Muscle of leg (tissue), 11 donors: ENCODE measurements around the gene FXN. TPM values are rescaled to one million over a fixed set of nuclear protein-coding genes. Genes with fewer than 3 reads are reported as not detected.
"Not testable (repeated sequence)": the region's sequence is repeated elsewhere in the genome, so short reads cannot be mapped to it uniquely, and the experiment has no call there.

ENCODE experiments used
- DNase-seq: peaks from one replicate; pipeline ENCODE4 v3.0.0; 2013
- H3K27ac ChIP-seq: one replicate; pipeline ENCODE4 v1.5.1; 2013; ENCODE audit warnings: mild to moderate bottlenecking, low read length, control low read depth
- H3K27me3 ChIP-seq: one replicate; pipeline ENCODE4 v1.6.1; 2013; ENCODE audit warnings: low read length; ENCODE audit not compliant: control insufficient read depth, insufficient read depth
- H3K36me3 ChIP-seq: one replicate; pipeline ENCODE4 v1.6.1; 2013; ENCODE audit warnings: low read length; ENCODE audit not compliant: control insufficient read depth, insufficient read depth
- H3K4me1 ChIP-seq: one replicate; pipeline ENCODE4 v1.6.1; 2013; ENCODE audit warnings: low read length; ENCODE audit not compliant: control insufficient read depth, insufficient read depth
- H3K4me3 ChIP-seq: one replicate; pipeline ENCODE4 v1.5.1; 2013; ENCODE audit warnings: low read length, control low read depth
- H3K9me3 ChIP-seq: replicated peaks from 2 replicates; pipeline ENCODE4 v1.6.1; 2013; ENCODE audit warnings: low read depth, low read length; ENCODE audit not compliant: control insufficient read depth
- WGBS: methylation state at CpG from one replicate; pipeline ENCODE4 v1.1.5; 2013; ENCODE audit warnings: missing lambda C conversion rate; ENCODE audit not compliant: insufficient coverage; 5-methylcytosine and 5-hydroxymethylcytosine counted together
- polyA plus RNA-seq, 8 donors: library from polyadenylated mRNA; unstranded; fragments of 120-200 nt; gene quantifications; one replicate each; pipeline versions ENCODE4 v1.2.1 to v1.2.3, GENCODE V29; 2013; ENCODE audit warnings: inconsistent platforms in 1 of 8, low replicate concordance in 1 of 8; ENCODE audit not compliant: insufficient read length in 8 of 8, insufficient read depth in 1 of 8
- total RNA-seq: library from RNA; stranded (reverse); fragments of 120-200 nt; gene quantifications from one replicate; pipeline ENCODE4 v1.2.4, GENCODE V29; 2013

The FXN gene
- total and polyA plus RNA-seq, 9 donors = 5.1 to 14.4 (median 13.6) TPM

DNA sequence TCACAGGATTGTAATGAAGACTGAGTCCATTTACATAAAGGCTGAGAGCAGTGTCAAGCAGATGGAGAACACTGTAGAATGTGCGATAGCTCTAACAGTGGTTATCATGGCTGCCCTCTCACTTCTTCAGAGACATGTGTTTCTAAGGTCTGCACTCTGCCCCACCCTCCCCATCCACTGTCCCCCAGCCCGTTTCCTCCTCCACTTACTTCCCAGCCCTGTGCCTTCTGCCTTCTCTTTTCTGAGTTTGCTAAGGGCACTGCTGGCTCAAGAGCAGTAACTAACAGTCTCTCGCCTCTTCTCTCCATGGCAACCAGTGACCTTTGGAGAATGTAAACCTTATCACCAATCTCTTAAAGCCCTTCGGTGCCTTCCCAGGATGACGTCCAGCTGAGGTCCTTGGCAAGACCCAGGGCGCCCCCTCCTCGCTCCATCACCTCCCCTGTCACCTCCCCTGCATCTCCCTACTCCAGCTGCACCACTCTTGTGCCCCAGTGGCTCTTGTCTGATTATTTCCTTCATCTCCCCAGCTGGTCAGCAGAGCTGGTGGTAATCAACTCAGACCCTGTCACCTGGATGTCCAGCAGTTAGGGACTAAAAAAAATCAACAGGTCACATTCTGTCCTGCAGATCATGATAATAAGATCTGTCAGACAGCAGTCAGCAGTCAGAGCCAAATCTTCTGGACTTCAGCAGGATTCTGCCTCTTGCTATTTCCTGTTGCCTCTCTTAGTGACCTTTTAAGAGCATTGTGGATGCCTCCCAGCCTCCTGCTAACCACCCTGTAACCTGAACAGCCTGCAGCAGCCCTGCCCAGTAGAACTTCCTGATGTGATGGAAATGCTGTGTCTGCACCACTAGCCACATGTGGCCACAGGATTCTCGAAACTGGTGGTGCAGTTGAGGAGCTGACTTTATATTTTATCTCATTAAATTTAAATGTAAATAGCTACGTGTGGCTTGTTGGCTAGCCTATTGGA, 9.0 kb downstream of the FXN start:
- Histone ChIP-seq H3K4me3 (no peak overlapping the region), H3K27me3 (no peaks in the 10 kb centered on the region), H3K36me3 (peaks cover 26% of the 10 kb centered on the region), H3K4me1 (no peaks in the 10 kb centered on the region), H3K27ac (no peak overlapping the region), H3K9me3 (no peaks in the 10 kb centered on the region)
- no peak for DNase-seq
- WGBS = 60% methylated on average over 7 of the region's 9 CpGs

DNA sequence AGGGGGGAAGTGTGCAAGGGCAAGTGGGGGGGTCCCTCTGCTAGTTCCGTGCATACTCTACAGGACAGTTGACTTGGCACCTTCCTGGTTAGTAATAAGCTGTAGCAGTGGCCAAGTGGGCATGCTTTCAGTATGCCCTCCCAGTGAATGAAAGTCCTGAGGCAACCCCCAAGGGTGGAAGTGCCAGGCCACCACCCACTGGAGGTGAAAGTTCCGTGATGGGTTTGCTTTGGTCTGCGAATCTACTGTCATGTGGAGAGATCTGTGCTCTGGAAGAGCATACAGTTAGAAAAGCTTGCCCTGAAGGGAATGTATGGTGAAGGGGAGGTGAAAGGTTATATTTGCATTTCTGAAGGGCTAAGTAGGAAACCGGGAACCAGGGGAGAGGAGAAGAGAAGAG, 10.3 kb downstream of the FXN start:
- no peak overlapping the region for H3K27ac ChIP-seq
- peaks cover 26% of the 10 kb centered on the region for H3K36me3 ChIP-seq
- WGBS = 85% methylated on average over 3 of the region's 4 CpGs
- H3K4me1 ChIP-seq = no peaks in the 10 kb centered on the region
- DNase-seq = no peak
- no peaks in the 10 kb centered on the region for H3K9me3 ChIP-seq
- no peak overlapping the region for H3K4me3 ChIP-seq
- no peaks in the 10 kb centered on the region for H3K27me3 ChIP-seq

DNA sequence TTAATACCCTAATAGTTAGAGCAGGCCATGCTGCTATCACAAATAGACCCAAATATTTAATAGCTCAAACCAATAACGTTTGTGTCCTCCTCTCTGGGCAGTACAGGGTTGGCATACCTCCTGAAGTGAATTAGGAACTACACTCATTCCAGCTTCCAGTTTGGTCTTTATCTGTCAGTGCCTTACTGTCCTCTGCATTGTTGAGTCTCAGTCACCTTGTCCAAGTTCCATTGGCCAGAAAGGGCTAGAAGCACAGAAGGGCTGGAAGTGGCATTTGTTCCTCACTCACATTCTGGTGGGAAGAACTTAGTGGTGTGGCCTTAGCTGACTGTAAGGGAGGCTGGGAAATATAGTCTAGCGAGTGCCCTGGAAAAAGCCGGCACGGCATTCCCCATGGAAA, 11.2 kb downstream of the FXN start:
- no peak for DNase-seq
- no peak overlapping the region for H3K27ac ChIP-seq
- 83% methylated on average over 1 of the region's 4 CpGs for WGBS

DNA sequence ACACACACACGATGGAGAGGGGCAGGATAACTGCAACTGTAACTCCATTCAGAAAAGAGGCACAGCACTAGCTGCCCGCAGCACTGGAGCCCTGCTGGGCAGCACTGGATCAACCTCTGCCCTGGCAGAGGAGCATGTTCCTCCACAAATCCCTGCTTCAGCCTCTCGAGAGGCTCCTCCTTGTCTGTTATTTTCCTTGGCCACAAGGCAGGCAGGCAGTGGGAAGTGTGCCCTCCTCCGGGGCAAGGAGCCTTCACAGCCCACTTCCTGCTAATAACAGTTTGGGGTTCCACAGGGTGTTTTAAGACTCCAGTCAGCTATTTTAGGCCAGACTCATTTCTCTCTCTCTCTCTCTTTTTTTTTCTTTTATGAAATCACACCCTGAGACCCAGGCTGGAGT, 11.8 kb downstream of the FXN start:
- no peaks in the 10 kb centered on the region for H3K4me1 ChIP-seq
- H3K27me3 ChIP-seq = no peaks in the 10 kb centered on the region
- H3K27ac ChIP-seq = no peak overlapping the region
- WGBS = 84% methylated on average over 3 of the region's 4 CpGs
- no peak overlapping the region for H3K4me3 ChIP-seq
- no peaks in the 10 kb centered on the region for H3K9me3 ChIP-seq
- peaks cover 26% of the 10 kb centered on the region for H3K36me3 ChIP-seq
- no peak for DNase-seq

More for the DNA sequence above, 11.2 kb downstream of the FXN start:
- H3K9me3 ChIP-seq = no peaks in the 10 kb centered on the region
- H3K27me3 ChIP-seq = no peaks in the 10 kb centered on the region
- H3K36me3 ChIP-seq = peaks cover 26% of the 10 kb centered on the region
- H3K4me3 ChIP-seq = no peak overlapping the region
- H3K4me1 ChIP-seq = no peaks in the 10 kb centered on the region

DNA sequence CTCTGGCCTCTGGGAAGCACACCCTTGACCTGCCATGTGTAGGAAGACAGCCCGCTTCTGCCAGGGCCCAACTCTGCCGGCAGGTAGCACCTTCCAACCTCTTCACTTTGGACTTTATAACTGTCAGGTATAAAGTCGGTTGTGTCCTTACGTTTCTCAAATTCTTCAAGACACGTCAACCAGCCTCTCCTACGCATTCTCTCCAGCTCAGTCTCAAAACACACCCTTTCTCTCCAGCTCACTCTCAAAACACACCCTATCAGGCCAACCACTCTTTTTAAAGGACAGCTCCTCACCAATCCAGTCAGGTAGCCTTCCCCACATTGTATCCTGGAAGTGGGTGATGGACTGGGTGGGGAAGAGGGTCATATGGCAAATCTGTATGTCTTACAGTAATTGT, 13.5 kb downstream of the FXN start:
- peaks cover 28% of the 10 kb centered on the region for H3K36me3 ChIP-seq
- no peak overlapping the region for H3K4me3 ChIP-seq
- WGBS = 96% methylated on average over 5 of the region's 6 CpGs
- no peaks in the 10 kb centered on the region for H3K27me3 ChIP-seq
- no peaks in the 10 kb centered on the region for H3K4me1 ChIP-seq
- no peaks in the 10 kb centered on the region for H3K9me3 ChIP-seq
- no peak for DNase-seq
- H3K27ac ChIP-seq = no peak overlapping the region

DNA sequence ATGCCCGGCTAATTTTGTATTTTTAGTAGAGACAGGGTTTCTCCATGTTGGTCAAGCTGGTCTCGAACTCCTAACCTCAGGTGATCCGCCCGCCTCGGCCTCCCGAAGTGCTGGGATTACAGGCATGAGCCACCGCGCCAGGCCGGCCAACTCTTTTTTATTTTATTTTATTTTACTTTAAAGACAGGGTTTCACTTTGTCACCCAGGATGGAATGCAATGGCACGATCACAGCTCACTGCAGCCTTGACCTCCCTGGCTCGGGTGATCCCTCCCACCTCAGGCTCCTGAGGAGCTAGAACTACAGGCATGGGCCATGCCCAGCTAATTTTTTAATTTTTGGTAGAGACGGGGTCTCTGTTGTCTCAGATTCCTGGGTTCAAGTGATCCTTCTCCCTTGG, 15.4 kb downstream of the FXN start:
- not testable (repeated sequence) for H3K27me3 ChIP-seq, H3K9me3 ChIP-seq, H3K27ac ChIP-seq, DNase-seq, H3K4me1 ChIP-seq, H3K4me3 ChIP-seq
- WGBS = 100% methylated on average over 3 of the region's 12 CpGs
- peaks cover 35% of the 10 kb centered on the region for H3K36me3 ChIP-seq

DNA sequence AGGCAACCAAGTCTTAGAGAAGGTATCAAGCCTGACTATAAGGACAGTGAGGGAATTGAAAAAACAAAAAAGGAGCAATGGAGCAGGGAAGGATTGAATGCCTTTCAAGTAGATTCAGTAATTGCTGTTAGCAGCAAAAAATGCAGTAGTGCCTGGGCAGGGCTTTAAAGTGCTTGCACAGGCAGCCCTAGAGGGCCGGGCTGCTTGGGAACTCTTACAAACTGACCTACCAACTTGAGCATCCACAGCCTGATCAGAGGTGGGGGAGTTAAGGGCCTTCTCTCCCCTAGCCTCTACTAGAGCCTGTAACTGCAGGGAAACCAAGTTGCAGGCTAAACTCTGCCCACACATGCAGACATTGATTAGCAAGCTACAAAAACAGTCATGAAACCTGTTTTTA, 19.4 kb downstream of the FXN start:
- Histone ChIP-seq H3K4me3 (no peak overlapping the region), H3K27ac (no peak overlapping the region), H3K4me1 (no peaks in the 10 kb centered on the region), H3K9me3 (no peaks in the 10 kb centered on the region), H3K36me3 (peaks cover 20% of the 10 kb centered on the region), H3K27me3 (no peaks in the 10 kb centered on the region)
- DNase-seq = no peak
- no CpG with 5 or more reads among the region's 1 CpG for WGBS

DNA sequence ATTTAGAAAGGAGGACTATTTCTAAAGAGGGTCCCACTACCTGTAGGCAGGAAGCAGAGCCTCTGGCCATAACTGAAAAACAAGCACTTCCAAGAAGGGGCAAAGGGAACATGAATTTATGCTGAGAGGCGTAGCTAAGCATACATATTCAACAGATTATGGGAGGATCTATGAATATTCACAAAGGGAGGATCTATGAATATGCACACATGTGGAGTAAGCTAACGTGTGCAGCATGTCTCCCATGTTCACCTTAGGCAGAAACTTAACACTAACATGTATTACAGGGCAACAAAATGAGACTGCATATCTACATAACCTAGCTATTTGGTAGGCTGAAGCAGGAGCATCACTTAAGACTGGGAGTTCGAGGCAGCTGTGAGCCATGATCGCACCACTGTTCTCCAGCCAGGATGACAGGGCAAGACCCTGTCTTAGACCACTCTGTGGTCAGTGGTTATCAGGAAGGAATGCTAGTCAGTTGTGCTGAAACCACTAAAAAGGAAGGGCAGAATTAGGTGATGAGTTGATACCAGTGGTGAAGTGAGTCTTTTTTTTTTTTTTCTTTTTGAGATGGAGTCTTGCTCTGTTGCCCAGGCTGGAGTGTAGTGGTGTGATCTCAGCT, 20.8 kb downstream of the FXN start:
- Histone ChIP-seq H3K36me3 (peaks cover 26% of the 10 kb centered on the region), H3K27ac (no peak overlapping the region), H3K9me3 (no peaks in the 10 kb centered on the region), H3K27me3 (no peaks in the 10 kb centered on the region), H3K4me3 (no peak overlapping the region), H3K4me1 (no peaks in the 10 kb centered on the region)
- no peak for DNase-seq
- WGBS = 100% methylated on average over 2 of the region's 4 CpGs

DNA sequence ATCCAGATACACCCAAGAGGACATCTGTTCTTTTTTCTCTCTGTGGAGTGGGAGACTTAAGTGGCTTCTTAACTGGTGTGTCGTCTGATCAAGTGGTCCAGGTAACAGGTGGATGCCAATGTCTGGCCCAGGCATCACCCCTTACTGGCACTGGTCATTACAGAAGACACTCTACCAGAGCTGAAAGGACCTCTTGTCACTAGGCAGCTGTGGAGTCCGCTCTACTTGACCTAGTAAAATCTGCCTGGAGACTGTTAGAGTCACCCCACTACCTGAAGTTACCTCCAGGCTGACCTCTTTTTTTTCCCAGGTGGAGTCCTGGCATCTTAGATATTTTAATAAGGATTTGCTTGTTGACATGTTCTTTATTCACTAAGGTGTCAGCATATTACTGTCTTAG, 22.5 kb downstream of the FXN start:
- no peak overlapping the region for H3K27ac ChIP-seq
- no peaks in the 10 kb centered on the region for H3K27me3 ChIP-seq
- no peaks in the 10 kb centered on the region for H3K9me3 ChIP-seq
- peaks cover 26% of the 10 kb centered on the region for H3K36me3 ChIP-seq
- H3K4me3 ChIP-seq = no peak overlapping the region
- no peak for DNase-seq
- no peaks in the 10 kb centered on the region for H3K4me1 ChIP-seq
- no CpG with 5 or more reads among the region's 2 CpGs for WGBS

DNA sequence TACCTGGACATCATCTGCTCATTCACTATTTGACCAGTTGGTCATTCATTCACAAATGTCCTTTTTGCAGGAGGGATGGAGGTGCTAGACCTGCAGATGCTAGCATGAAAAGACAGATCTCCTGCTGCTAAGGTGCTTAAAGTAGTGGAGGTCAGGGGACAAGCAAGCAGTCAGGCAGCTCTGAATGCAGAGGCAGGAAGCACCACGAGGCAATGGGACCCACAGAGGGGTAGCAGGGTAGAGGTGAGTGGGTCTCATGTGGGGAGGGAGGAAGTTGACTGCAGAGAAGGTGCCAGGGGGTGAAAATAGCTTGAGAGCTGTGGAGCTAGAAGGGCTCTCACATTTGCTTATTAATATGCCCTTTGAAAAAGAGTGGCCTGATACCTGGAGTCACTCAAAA, 25.2 kb downstream of the FXN start:
- Histone ChIP-seq H3K36me3 (peaks cover 22% of the 10 kb centered on the region), H3K27me3 (no peaks in the 10 kb centered on the region), H3K9me3 (no peaks in the 10 kb centered on the region), H3K4me3 (no peak overlapping the region), H3K27ac (no peak overlapping the region), H3K4me1 (no peaks in the 10 kb centered on the region)
- WGBS = 20% methylated on average over 1 of the region's 1 CpG
- no peak for DNase-seq
